Thoracic aorta (tissue), 2 donors: ENCODE data around the gene MCL1. TPM values are rescaled to one million over a fixed set of nuclear protein-coding genes. Genes with fewer than 3 reads are reported as not detected.
"Not testable (repeated sequence)": the region's sequence is repeated elsewhere in the genome, so short reads cannot be mapped to it uniquely, and the experiment has no call there.

Experiments
- ATAC-seq: fragments of 150-250 bp; one replicate; pipeline ENCODE4 v1.8.0; 2017; ENCODE audit warnings: low read depth; ENCODE audit not compliant: insufficient number of reproducible peaks, low FRiP score
- DNase-seq: peaks from one replicate; pipeline ENCODE4 v3.0.0-alpha.2; 2020; ENCODE audit warnings: low spot score
- H3K27ac ChIP-seq, 2 donors: fragments of 200-600 bp; sonication (generic); 1 replicate in 1 of 2; 2 replicates in 1 of 2; pipeline ENCODE4 v1.5.1; 2016; ENCODE audit warnings: mild to moderate bottlenecking in 2 of 2, moderate library complexity in 2 of 2
- H3K27me3 ChIP-seq: fragments of 200-600 bp; sonication (generic); replicated peaks from 2 replicates; pipeline ENCODE4 v1.6.0; 2016; ENCODE audit warnings: mild to moderate bottlenecking; ENCODE audit not compliant: insufficient read depth
- H3K36me3 ChIP-seq: fragments of 200-600 bp; sonication (generic); one replicate; pipeline ENCODE4 v1.5.1; 2016
- H3K4me1 ChIP-seq, 2 donors: fragments of 200-600 bp; sonication (generic); 1 replicate in 1 of 2; 2 replicates in 1 of 2; pipeline versions ENCODE4 v1.5.1 to v1.6.0; 2016; ENCODE audit warnings: low read depth in 2 of 2, mild to moderate bottlenecking in 1 of 2; ENCODE audit not compliant: control insufficient read depth in 1 of 2
- H3K4me3 ChIP-seq: fragments of 200-600 bp; sonication (generic); 2 replicates; pipeline ENCODE4 v1.5.1; 2016; ENCODE audit warnings: mild to moderate bottlenecking
- H3K9me3 ChIP-seq: fragments of 200-600 bp; sonication (generic); 2 replicates; pipeline ENCODE4 v1.5.1; 2016
- CTCF ChIP-seq: fragments of 200-600 bp; sonication (generic); IDR thresholded peaks from one replicate; pipeline ENCODE4 v1.5.1; 2019; ENCODE audit warnings: antibody characterized with exemption
- total RNA-seq, 2 donors: library from RNA; depleted of rRNA; stranded (reverse); fragments of >200 nt; gene quantifications; one replicate each; pipeline versions ENCODE4 v1.1.0 to v1.2.3, GENCODE V29; 2016

Gene MCL1
- total RNA-seq, 2 donors from 2014 or later: 588 to 607 TPM

DNA sequence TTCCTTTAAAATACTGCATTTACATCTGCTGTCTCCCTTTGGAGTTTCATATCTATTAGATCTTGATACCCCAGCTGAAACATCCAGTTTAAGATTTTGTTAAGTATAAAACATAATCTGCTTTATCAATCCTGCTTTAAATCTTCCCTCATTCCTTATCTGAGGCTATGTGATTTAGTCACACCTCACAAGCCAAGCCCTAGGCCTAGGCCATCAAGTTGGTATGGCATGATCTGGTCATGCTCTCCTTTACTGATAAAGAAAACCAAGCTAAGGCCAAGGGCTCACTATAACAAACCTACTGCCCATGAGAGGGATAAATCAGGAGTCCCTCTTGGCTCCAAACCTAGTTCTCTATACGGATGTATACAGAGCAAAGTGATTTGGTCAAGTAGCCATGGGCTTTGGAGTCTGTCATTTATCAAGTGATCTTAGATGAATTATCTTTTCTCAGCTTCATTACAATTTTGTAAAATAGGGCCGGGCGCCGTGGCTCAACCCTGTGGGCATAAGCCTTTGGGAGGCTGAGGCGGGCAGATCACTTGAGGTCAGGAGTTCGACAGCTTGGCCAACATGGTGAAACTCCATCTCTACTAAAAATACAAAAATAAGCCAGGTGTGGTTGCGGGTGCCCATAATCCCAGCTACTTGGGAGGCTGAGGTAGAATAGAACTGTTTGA is 27.2 kb upstream of the MCL1 start:
- peaks cover 29 to 44% of the 10 kb centered on the region in 2 donors for H3K4me1 ChIP-seq
- DNase-seq: no peak

GRCh38 chr1:150605451-150605731 is 26.0 kb upstream of the MCL1 start:
- Histone ChIP-seq H3K27ac (peak overlapping the region; percentile 40 to 65), H3K4me1 (peaks cover 18 to 31% of the 10 kb centered on the region in 2 donors)
- H3K9me3 ChIP-seq, H3K36me3 ChIP-seq, H3K27me3 ChIP-seq, ATAC-seq, H3K4me3 ChIP-seq, DNase-seq: not testable (repeated sequence)

More for the DNA sequence above, 27.2 kb upstream of the MCL1 start:
- H3K4me3 ChIP-seq: no peak overlapping the region
- no peaks in the 10 kb centered on the region for H3K9me3 ChIP-seq
- no peak overlapping the region for H3K27ac ChIP-seq
- H3K36me3 ChIP-seq: no peaks in the 10 kb centered on the region
- TF ChIP-seq CTCF: no peak
- ATAC-seq: no peak
- no peaks in the 10 kb centered on the region for H3K27me3 ChIP-seq

DNA sequence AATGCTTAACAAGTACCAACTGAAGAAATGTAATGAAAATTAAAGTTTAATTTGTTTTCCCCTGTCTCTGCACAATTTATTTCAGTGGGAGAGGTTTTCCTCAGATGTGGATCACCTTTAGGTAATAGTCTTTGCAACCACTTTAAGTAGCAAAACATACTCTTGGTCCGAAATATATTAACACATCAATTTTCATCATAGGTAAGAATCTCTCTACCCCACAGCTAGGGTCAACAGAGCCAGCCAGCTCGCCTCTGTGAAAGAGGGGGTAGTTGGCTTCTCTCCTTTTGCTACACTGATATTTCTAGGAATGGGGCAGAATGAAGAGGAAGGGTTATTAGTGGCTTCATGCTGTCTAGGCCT is 24.8 kb upstream of the MCL1 start:
- Histone ChIP-seq H3K27ac (peak overlapping the region; percentile 65 to 78), H3K9me3 (no peaks in the 10 kb centered on the region), H3K27me3 (no peaks in the 10 kb centered on the region), H3K4me3 (no peak overlapping the region), H3K4me1 (peaks cover 10 to 20% of the 10 kb centered on the region in 2 donors), H3K36me3 (peaks cover 12% of the 10 kb centered on the region)
- ATAC-seq (no peak), DNase-seq (no peak)
- TF ChIP-seq CTCF: no peak

DNA sequence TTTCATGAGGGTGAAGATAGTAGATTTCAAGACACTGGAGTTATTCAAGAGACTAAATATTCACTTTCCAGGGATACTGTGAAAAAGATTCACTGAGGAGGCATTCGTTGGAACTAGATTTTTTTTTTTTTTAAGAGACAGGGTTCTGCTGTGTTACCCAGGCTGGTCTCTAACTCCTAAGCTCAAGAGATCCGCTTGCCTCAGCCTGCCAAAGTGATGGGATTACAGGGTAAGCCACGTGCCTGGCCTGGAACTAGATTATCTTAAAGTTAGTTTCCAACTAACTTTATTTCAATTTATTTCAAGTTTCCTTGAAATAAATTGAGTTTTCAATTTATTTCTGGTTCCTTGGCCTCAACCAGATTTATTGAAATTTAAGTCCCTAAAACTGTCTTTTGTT is 24.3 kb upstream of the MCL1 start:
- Histone ChIP-seq H3K36me3 (peaks cover 12% of the 10 kb centered on the region), H3K4me3 (no peak overlapping the region), H3K4me1 (peaks cover 10 to 17% of the 10 kb centered on the region in 2 donors), H3K27ac (peak overlapping the region; percentile 65 to 78), H3K27me3 (no peaks in the 10 kb centered on the region), H3K9me3 (no peaks in the 10 kb centered on the region)
- ATAC-seq: no peak
- no peak for TF ChIP-seq CTCF
- no peak for DNase-seq

GRCh38 chr1:150602372-150602771 is 23.0 kb upstream of the MCL1 start:
- not testable (repeated sequence) for ATAC-seq, H3K27ac ChIP-seq, DNase-seq, H3K27me3 ChIP-seq, H3K4me3 ChIP-seq, H3K9me3 ChIP-seq
- H3K4me1 ChIP-seq: peaks cover 10 to 17% of the 10 kb centered on the region in 2 donors
- peaks cover 12% of the 10 kb centered on the region for H3K36me3 ChIP-seq

DNA sequence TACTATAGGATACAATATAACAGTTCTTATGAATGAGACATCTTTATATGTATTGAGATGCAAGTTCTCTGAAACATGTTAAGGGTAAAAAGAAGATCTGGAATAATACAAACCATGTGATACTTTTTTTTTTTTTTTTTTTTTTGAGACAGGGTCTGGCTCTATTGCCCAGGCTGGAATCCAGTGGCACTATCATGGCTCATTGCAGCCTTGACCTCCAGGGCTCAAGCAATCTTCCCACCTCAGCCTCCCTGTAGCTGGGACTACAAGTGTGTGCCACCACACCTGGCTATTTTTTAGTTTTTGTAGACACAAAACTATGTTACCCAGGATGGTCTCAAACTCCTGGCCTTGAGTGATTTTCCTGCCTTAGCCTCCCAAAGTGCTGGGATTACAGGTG is 22.1 kb upstream of the MCL1 start:
- no peak for TF ChIP-seq CTCF
- no peak for DNase-seq
- Histone ChIP-seq H3K9me3 (no peaks in the 10 kb centered on the region), H3K4me1 (peaks cover 10 to 17% of the 10 kb centered on the region in 2 donors), H3K4me3 (no peak overlapping the region), H3K27ac (no peak overlapping the region), H3K36me3 (peaks cover 12% of the 10 kb centered on the region), H3K27me3 (no peaks in the 10 kb centered on the region)
- ATAC-seq: no peak

DNA sequence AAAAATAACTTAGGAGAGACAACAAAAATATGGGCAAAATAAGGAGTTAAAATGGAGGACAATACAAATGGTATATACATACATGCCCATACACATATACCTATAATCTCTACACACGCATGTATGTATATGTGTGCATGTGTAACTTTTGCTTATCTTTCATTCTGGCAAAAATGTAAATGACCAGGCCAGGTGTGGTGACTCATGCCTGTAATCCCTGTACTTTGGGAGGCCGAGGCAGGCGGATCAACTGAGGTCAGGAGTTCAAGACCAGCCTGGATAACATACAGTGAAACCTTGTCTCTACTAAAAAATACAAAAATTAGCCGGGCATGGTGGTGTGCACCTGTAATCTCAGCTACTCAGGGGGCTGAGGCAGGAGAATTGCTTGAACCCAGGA is 18.9 kb upstream of the MCL1 start:
- H3K4me1 ChIP-seq, H3K4me3 ChIP-seq, ATAC-seq, H3K27ac ChIP-seq, DNase-seq, H3K27me3 ChIP-seq, H3K9me3 ChIP-seq: not testable (repeated sequence)
- H3K36me3 ChIP-seq: peaks cover 12% of the 10 kb centered on the region
